Ectodermal cell (in vitro differentiated cells): ENCODE data around the gene OR2T34.
"Not testable (repeated sequence)": the region's sequence is repeated elsewhere in the genome, so short reads cannot be mapped to it uniquely, and the experiment has no call there.

Source experiments
- H3K27ac ChIP-seq: 2 replicates; pipeline ENCODE4 v1.7.0; 2013; ENCODE audit warnings: mild to moderate bottlenecking, low read depth, low read length; ENCODE audit not compliant: insufficient read depth, poor library complexity, severe bottlenecking
- H3K27me3 ChIP-seq: 2 replicates; pipeline ENCODE4 v1.7.0; 2013; ENCODE audit warnings: mild to moderate bottlenecking, low read length; ENCODE audit not compliant: insufficient read depth, control insufficient read depth, poor library complexity, severe bottlenecking
- H3K36me3 ChIP-seq: one replicate; pipeline ENCODE4 v1.7.0; 2013; ENCODE audit warnings: low read length; ENCODE audit not compliant: control insufficient read depth, insufficient read depth
- H3K4me1 ChIP-seq: one replicate; pipeline ENCODE4 v1.7.0; 2013; ENCODE audit warnings: low read length; ENCODE audit not compliant: control insufficient read depth, insufficient read depth
- H3K4me3 ChIP-seq: 2 replicates; pipeline ENCODE4 v1.7.0; 2013; ENCODE audit warnings: low read depth, low read length, control low read depth; ENCODE audit not compliant: insufficient read depth
- H3K9me3 ChIP-seq: 2 replicates; pipeline ENCODE4 v1.7.0; 2013; ENCODE audit warnings: mild to moderate bottlenecking, low read length, moderate library complexity; ENCODE audit not compliant: control insufficient read depth
- WGBS, 2 experiments: methylation state at CpG; one replicate each; pipeline ENCODE4 v1.1.7; 2013; ENCODE audit warnings: missing lambda C conversion rate in 2 of 2; 5-methylcytosine and 5-hydroxymethylcytosine counted together

Gene OR2T34

DNA sequence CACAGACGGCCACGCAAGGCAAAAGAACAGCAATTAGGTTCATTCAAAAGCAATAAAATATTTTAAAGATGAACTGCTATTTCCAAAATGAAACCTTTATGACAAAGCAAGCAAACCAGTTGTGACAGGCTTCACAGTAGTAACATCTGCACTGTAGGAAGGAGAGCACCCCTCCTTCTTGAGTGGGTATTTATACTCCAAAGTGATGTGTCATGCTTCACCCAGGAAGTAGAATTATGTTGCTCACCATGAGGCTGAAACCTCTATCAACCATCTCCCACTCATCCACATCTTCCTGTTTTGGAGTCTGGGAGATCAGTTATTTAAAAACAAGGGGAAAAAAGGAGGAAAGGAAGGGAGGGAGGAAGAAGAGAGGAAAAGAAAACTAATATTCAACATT is 22.1 kb upstream of the OR2T34 start:
- 95 to 100% methylated on average over 2 of the region's 2 CpGs for WGBS, 2 experiments
- H3K27ac ChIP-seq: no peak overlapping the region
- H3K36me3 ChIP-seq: no peaks in the 10 kb centered on the region
- no peaks in the 10 kb centered on the region for H3K4me1 ChIP-seq
- H3K9me3 ChIP-seq: peaks cover 22% of the 10 kb centered on the region
- no peak overlapping the region for H3K4me3 ChIP-seq
- H3K27me3 ChIP-seq: no peaks in the 10 kb centered on the region

DNA sequence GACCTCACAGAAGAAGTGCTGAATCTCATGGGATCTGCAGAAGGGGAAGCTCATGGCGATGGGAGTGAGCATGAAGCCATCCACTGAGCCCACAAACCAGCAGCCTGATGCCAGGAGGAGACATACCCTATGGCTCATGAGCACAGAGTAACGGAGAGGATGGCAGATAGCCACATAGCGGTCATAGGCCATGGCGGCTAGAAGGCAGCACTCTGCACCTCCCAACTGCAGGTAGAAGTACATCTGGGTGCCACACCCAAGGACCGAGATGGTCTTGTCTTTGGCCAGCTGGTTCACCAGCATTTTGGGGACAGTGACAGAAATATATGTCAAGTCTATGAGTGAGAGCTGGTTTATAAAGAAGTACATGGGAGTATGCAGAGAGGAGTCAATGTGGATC is 18.7 kb upstream of the OR2T34 start:
- H3K9me3 ChIP-seq: peaks cover 19% of the 10 kb centered on the region

DNA sequence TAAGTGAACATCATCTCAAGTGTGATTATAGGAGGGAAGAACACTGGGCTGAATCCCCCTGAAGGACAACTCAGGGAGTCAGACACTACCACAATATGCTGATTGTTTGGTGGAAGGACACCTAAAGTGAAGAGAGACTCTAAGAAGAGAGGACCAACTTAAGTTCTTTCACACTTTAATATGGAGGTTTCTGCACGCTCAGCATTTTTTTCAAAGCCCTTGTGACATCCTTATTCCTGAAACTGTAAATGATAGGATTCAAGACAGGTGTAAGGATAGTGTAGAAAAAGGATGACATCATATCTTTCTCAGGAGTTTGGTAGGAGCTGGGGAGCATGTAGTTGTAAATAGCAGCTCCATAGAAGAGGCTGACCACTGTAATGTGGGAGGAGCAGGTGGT is 18.1 kb upstream of the OR2T34 start:
- Histone ChIP-seq H3K36me3 (no peaks in the 10 kb centered on the region), H3K9me3 (peaks cover 18% of the 10 kb centered on the region), H3K27ac (no peak overlapping the region), H3K4me3 (no peak overlapping the region), H3K27me3 (no peaks in the 10 kb centered on the region), H3K4me1 (no peaks in the 10 kb centered on the region)
- WGBS, 2 experiments: 29 to 64% methylated on average over 1 of the region's 1 CpG

More for the DNA sequence above, 18.7 kb upstream of the OR2T34 start:
- no peaks in the 10 kb centered on the region for H3K27me3 ChIP-seq
- no peak overlapping the region for H3K27ac ChIP-seq
- no peaks in the 10 kb centered on the region for H3K4me1 ChIP-seq
- no peaks in the 10 kb centered on the region for H3K36me3 ChIP-seq
- WGBS, 2 experiments: 72% methylated on average over 5 of the region's 5 CpGs
- H3K4me3 ChIP-seq: no peak overlapping the region

DNA sequence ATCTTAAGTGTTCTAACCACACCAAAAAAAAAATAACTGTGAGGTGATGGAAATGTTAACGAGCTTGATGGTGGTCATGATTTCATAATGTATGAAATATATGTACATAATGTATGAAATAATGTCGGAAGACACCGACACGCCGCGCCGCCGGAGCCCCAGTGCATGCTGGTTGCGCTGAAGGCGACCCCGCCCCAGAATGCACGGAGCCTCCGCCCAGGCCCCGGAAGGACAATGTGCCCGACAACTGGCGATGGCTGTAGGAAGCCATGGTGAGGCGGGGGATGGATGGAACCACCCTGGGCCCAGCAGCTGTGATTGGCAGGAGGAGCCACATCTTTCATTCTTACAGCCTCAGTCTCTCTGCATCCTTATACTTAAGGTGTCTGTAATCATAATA is 15.5 kb upstream of the OR2T34 start:
- no peak overlapping the region for H3K27ac ChIP-seq
- WGBS, 2 experiments: 88 to 89% methylated on average over 17 of the region's 17 CpGs
- H3K4me3 ChIP-seq: no peak overlapping the region
- no peaks in the 10 kb centered on the region for H3K36me3 ChIP-seq
- no peaks in the 10 kb centered on the region for H3K27me3 ChIP-seq
- no peaks in the 10 kb centered on the region for H3K4me1 ChIP-seq
- H3K9me3 ChIP-seq: peaks cover 12% of the 10 kb centered on the region

DNA sequence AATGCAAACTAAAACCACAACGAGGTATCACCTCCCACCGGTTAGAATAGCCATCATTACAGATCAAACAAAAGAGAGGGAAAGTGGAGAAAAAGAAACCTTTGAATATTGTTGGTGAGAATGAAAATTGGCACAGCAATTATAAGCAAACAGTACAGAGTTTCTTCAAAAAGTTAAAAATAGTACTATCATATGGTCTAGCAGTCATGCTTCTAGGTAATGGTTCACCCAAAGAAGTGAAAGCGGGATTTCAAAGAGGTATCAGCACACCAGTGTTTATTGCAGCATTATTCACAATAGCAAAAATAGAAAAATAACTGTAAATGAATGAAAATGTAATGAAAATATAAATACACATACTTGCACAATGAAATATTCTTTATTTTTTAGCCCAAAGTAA is 14.8 kb upstream of the OR2T34 start:
- Histone ChIP-seq H3K27me3 (no peaks in the 10 kb centered on the region), H3K36me3 (no peaks in the 10 kb centered on the region), H3K4me3 (no peak overlapping the region), H3K4me1 (no peaks in the 10 kb centered on the region), H3K27ac (no peak overlapping the region), H3K9me3 (peaks cover 12% of the 10 kb centered on the region)
- 76% methylated on average over 3 of the region's 3 CpGs; no CpG with 5 or more reads in 1 of the 2 experiments for WGBS, 2 experiments

DNA sequence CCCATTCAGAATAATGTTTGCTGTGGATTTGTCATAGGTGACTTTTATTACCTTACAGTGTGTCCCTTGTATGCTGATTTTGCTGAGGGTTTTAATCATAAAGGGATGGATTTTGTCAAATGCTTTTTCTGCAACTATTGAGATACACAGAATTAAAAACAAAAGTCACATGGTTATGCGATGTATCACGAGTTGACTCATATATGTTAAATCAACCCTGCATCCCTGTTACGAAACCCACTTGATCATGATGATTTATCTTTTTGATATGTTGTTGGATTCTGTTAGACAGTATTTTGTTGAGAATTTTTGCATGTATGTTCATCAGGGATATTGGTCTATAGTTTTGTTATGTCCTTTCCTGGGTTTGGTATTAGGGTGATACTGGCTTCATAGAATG is 10.7 kb upstream of the OR2T34 start:
- 83 to 94% methylated on average over 3 of the region's 3 CpGs for WGBS, 2 experiments
- Histone ChIP-seq H3K4me1 (no peaks in the 10 kb centered on the region), H3K27ac (no peak overlapping the region), H3K9me3 (peaks cover 2% of the 10 kb centered on the region), H3K4me3 (no peak overlapping the region), H3K27me3 (no peaks in the 10 kb centered on the region), H3K36me3 (no peaks in the 10 kb centered on the region)

DNA sequence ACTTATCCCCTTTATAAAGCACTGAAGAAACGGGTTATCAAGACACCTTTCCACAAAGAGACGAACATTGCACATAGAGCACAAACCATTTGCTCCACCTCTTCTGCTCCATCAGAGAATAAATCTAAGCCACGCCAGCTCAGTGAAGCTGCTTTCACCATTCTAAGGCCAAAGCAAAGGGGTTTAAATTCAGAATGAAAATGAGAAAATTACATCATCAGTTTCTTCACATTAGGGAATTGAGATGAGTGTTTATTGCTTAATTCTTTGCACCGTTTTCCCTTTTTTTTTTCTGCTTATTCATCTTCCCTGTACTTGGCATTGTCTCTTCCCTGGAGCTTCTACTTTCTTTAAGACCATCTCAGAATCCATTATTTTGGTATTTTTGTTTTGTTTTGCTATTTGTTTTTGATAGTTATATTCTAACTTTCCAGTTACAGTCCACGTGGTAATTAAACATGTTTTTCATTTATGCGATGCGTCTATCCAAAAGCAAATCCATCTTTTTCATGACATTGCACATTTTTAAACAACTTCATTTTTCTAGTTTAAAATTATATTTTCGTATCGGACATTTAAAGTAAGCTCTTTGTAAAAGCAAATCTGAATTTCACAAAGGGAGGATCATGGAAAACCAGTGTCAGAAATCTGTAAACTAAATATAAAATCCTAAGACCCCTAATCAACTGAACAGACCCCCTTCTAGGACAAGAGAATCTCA is 1.9 kb upstream of the OR2T34 start:
- no peaks in the 10 kb centered on the region for H3K27me3 ChIP-seq
- 65 to 92% methylated on average over 6 to 9 of the region's 9 CpGs for WGBS, 2 experiments
- no peaks in the 10 kb centered on the region for H3K9me3 ChIP-seq
- H3K4me1 ChIP-seq: no peaks in the 10 kb centered on the region
- H3K27ac ChIP-seq: no peak overlapping the region
- H3K36me3 ChIP-seq: no peaks in the 10 kb centered on the region
- H3K4me3 ChIP-seq: no peak overlapping the region

DNA sequence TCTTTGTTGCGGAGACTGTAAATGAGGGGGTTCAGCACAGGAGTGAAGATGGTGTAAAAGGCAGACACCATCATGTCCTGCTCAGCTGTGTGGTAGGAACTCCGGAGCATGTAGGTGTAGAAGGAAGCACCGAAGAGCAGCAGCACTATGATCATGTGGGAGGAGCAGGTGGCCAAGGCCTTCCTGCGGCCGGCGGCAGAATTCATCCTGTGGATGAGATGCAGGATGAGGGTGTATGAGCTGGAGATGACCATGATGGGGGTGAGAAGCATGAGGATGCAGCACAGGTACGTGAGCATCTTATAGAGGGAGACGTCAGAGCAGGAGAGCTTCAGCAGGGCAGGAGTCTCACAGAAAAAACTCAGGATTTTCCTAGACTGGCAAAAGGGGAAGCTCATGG is 701 bp downstream of the OR2T34 start:
- H3K27ac ChIP-seq: not testable (repeated sequence)
- 76 to 79% methylated on average over 3 to 6 of the region's 8 CpGs for WGBS, 2 experiments

DNA sequence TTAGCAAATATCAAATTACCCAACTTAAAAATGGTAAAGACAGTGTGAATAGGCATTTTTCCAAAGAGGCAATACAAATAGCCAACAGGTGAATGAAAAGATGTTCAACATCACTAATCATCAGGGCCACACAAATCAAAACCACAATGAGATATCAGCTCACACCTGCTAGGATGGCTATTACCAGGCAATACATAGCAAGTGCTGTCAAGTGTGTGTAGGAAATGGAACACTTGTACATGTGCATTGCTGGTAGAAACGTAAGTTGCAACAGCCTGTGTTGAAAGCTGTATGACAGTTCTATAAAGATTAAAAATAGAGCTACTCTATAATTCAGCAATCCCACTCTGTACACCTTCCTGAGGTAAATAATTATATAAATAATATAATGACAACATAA is 2.5 kb downstream of the OR2T34 start:
- H3K4me1 ChIP-seq, H3K4me3 ChIP-seq, H3K27ac ChIP-seq, H3K9me3 ChIP-seq, H3K36me3 ChIP-seq, H3K27me3 ChIP-seq: not testable (repeated sequence)
- WGBS, 2 experiments: no CpG with 5 or more reads among the region's 1 CpG

More for the DNA sequence above, 701 bp downstream of the OR2T34 start:
- H3K36me3 ChIP-seq, H3K27me3 ChIP-seq, H3K9me3 ChIP-seq, H3K4me1 ChIP-seq, H3K4me3 ChIP-seq: not testable (repeated sequence)

DNA sequence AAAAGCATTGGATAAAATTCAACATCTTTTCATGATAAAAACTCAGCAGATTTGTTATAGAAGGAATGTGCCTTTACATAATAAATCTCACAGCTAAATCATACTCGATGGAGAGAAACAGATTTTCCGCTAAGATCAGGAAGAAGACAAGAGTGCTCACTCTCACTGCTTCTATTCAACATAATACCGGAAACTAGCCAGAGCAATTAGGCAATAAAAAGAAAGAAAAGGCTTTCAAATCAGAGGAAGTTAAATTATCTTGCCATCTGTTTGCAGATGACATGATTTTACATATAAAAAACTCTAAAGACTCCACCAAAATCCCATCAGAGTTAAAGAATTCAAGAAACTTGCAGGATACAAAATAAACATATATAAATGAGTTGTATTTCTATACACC is 3.7 kb downstream of the OR2T34 start:
- H3K4me1 ChIP-seq, H3K36me3 ChIP-seq, H3K27me3 ChIP-seq, H3K9me3 ChIP-seq, H3K27ac ChIP-seq, H3K4me3 ChIP-seq: not testable (repeated sequence)
- WGBS, 2 experiments: 80 to 100% methylated on average over 3 of the region's 3 CpGs

DNA sequence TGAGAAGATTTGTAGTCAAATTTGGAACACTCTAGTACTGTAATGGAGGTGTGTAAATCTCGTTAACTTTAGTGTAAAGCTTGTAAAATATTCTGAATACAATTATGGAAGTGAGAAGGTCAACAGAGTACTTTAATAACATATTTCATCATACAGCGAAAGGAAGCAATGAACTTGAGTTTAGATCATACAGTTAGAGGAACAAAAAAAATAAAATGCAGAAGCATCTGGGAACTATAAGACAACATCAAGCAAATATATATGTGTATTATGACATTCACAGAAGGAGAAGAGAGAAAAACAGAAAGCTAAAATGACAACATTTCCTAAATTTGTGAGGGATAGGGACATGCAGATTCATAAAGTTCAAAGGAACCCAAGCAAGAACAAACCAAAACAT is 5.5 kb downstream of the OR2T34 start:
- not testable (repeated sequence) for H3K36me3 ChIP-seq, H3K9me3 ChIP-seq, H3K4me1 ChIP-seq, H3K27ac ChIP-seq, H3K4me3 ChIP-seq, H3K27me3 ChIP-seq
- 40% methylated on average over 1 of the region's 2 CpGs; no CpG with 5 or more reads in 1 of the 2 experiments for WGBS, 2 experiments
